Lower leg skin (tissue), 3 donors: ENCODE data around the gene SLC45A2.

ENCODE experiments used
- POLR2A ChIP-seq, 2 donors: fragments of 450-650 bp; IDR thresholded peaks; one replicate each; pipeline ENCODE4 v1.6.1; 2016 to 2017; ENCODE audit warnings: antibody characterized with exemption in 2 of 2, mild to moderate bottlenecking in 1 of 2, moderate library complexity in 1 of 2
- TF ChIP-seq, protein P1 (sequence below), 3 donors: fragments of 450-650 bp; IDR thresholded peaks; one replicate each; pipeline ENCODE4 v1.5.1; 2016; ENCODE audit warnings: antibody characterized with exemption in 3 of 3, mild to moderate bottlenecking in 3 of 3, moderate library complexity in 2 of 3

DNA sequence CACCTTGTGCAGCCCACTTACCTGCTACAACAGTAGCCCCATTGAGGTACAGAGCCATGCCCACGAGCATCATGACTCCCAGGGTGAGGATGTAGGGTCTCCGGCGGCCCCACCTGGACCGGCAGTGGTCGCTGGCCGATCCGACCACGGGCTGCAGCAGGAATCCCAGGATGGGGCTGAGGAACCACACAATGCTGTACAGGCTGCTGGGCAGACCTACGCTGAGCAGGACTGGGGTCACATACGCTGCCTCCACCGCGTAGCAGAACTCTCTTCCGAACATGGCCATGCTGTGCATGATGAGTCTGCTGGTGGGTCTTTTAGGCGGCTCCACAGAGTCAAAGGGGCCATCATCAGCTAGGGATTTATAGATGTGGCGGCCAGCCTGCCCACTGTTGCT, 315 bp downstream of the SLC45A2 start:
- TF ChIP-seq, protein P1, sequence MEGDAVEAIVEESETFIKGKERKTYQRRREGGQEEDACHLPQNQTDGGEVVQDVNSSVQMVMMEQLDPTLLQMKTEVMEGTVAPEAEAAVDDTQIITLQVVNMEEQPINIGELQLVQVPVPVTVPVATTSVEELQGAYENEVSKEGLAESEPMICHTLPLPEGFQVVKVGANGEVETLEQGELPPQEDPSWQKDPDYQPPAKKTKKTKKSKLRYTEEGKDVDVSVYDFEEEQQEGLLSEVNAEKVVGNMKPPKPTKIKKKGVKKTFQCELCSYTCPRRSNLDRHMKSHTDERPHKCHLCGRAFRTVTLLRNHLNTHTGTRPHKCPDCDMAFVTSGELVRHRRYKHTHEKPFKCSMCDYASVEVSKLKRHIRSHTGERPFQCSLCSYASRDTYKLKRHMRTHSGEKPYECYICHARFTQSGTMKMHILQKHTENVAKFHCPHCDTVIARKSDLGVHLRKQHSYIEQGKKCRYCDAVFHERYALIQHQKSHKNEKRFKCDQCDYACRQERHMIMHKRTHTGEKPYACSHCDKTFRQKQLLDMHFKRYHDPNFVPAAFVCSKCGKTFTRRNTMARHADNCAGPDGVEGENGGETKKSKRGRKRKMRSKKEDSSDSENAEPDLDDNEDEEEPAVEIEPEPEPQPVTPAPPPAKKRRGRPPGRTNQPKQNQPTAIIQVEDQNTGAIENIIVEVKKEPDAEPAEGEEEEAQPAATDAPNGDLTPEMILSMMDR (IDR thresholded peaks at IDR 0.05): no peak
- no peak for TF ChIP-seq POLR2A (IDR thresholded peaks at IDR 0.05)
